A549 (cell line): ENCODE data around the gene GREB1. TPM values are rescaled to one million over a fixed set of nuclear protein-coding genes. Genes with fewer than 3 reads are reported as not detected.
"Not testable (repeated sequence)": the region's sequence is repeated elsewhere in the genome, so short reads cannot be mapped to it uniquely, and the experiment has no call there.

ENCODE experiments used
- ATAC-seq, 2 experiments: fragments of 200-7000 bp in 1 of 2; fragments of >200 bp in 1 of 2; cut with Nextera tagmentation in 1 of 2; cut with Tn5 transposase in 1 of 2; 3 replicates each; pipeline versions ENCODE4 v1.8.0 to v1.9.1; 2018 to 2020; ENCODE audit warnings: mild to moderate bottlenecking in 1 of 2, moderate library complexity in 1 of 2
- CTCF ChIA-PET: fragments of 300-600 bp; sonication (Branson Sonifier 250); formaldehyde crosslinking; extraction: SDS; loops from one replicate; lab custom pipeline; 2021; ENCODE audit warnings: antibody characterized with exemption, inconsistent platforms; lab: Yijun Ruan, JAX
- POLR2A ChIA-PET: fragments of 350-600 bp; formaldehyde crosslinking; extraction: SDS; loops from one replicate; lab custom pipeline; 2021; ENCODE audit warnings: antibody characterized with exemption, inconsistent platforms; lab: Yijun Ruan, JAX
- DNase-seq, 2 experiments: peaks; one replicate each; pipeline versions ENCODE4 v3.0.0 to v3.0.0-alpha.2; 2011 to 2016; ENCODE audit warnings: low read depth in 1 of 2, low spot score in 1 of 2
- FAIRE-seq: peaks from 2 replicates; lab custom pipeline; 2011; peaks lifted over from hg19 to GRCh38; lab: Jason Lieb, UNC
- H3K27ac ChIP-seq, 2 experiments: fragments of >200 bp; sonication (Bioruptor Twin); formaldehyde crosslinking; 3 replicates each; pipeline ENCODE4 v1.5.1; 2016 to 2017
- H3K4me1 ChIP-seq: fragments of >200 bp; sonication (Bioruptor Twin); formaldehyde crosslinking; 3 replicates; pipeline ENCODE4 v1.6.1; 2016
- H3K4me2 ChIP-seq: fragments of >200 bp; sonication (Bioruptor Twin); formaldehyde crosslinking; 3 replicates; pipeline ENCODE4 v1.6.1; 2016
- H3K4me3 ChIP-seq: fragments of >200 bp; sonication (Bioruptor Twin); formaldehyde crosslinking; 3 replicates; pipeline ENCODE4 v1.5.1; 2016
- H3K9me3 ChIP-seq: fragments of >200 bp; sonication (Bioruptor Twin); formaldehyde crosslinking; 3 replicates; pipeline ENCODE4 v1.6.1; 2016
- CBX8 ChIP-seq: fragments of 200-600 bp; sonication (generic); IDR thresholded peaks from 2 replicates; pipeline ENCODE4 v1.6.1; 2016
- CEBPB ChIP-seq, 2 experiments: fragments of >200 bp in 1 of 2; sonication (Bioruptor Twin) in 1 of 2; formaldehyde crosslinking in 1 of 2; IDR thresholded peaks; 2 replicates each; pipeline ENCODE4 v1.6.1; 2012 to 2016
- ELK1 ChIP-seq: fragments of 150-350 bp; IDR thresholded peaks from 2 replicates; pipeline ENCODE4 v1.6.1; 2014; ENCODE audit warnings: low read depth, mild to moderate bottlenecking, low read length
- FOSB ChIP-seq: fragments of 250-450 bp; sonication (Bioruptor Pico); IDR thresholded peaks from 2 replicates; pipeline ENCODE4 v1.5.0; 2020; ENCODE audit warnings: mild to moderate bottlenecking, moderate library complexity
- FOXS1 ChIP-seq: fragments of 250-450 bp; sonication (Bioruptor Pico); IDR thresholded peaks from 2 replicates; pipeline ENCODE4 v1.5.0; 2020; ENCODE audit warnings: mild to moderate bottlenecking, moderate library complexity
- HES2 ChIP-seq: fragments of >200 bp; sonication (Bioruptor Twin); formaldehyde crosslinking; IDR thresholded peaks from 2 replicates; pipeline ENCODE4 v1.6.1; 2016
- HOXB5 ChIP-seq: fragments of 250-450 bp; sonication (Bioruptor Pico); IDR thresholded peaks from 2 replicates; pipeline ENCODE4 v1.5.0; 2020; ENCODE audit warnings: mild to moderate bottlenecking, moderate library complexity
- JUNB ChIP-seq: fragments of >200 bp; sonication (Bioruptor Twin); formaldehyde crosslinking; IDR thresholded peaks from 2 replicates; pipeline ENCODE4 v1.6.1; 2016
- NPAS2 ChIP-seq: fragments of 250-450 bp; sonication (Bioruptor Pico); IDR thresholded peaks from 2 replicates; pipeline ENCODE4 v1.8.0; 2022; ENCODE audit warnings: mild to moderate bottlenecking, moderate library complexity, borderline replicate concordance
- NR3C1 ChIP-seq: fragments of >200 bp; sonication (Bioruptor Twin); formaldehyde crosslinking; IDR thresholded peaks from 3 replicates; pipeline ENCODE4 v1.6.1; 2017
- RAD21 ChIP-seq, 2 experiments: fragments of >200 bp in 1 of 2; sonication (Bioruptor Twin) in 1 of 2; formaldehyde crosslinking in 1 of 2; IDR thresholded peaks in 1 of 2; conservative IDR thresholded peaks in 1 of 2; 2 replicates in 1 of 2; 3 replicates in 1 of 2; pipeline ENCODE4 v1.6.1; 2012 to 2018; ENCODE audit warnings: inconsistent platforms in 1 of 2
- REST ChIP-seq: fragments of 200-600 bp; sonication (generic); IDR thresholded peaks from 2 replicates; pipeline ENCODE4 v1.6.1; 2016; ENCODE audit warnings: antibody characterized with exemption, mild to moderate bottlenecking, moderate library complexity
- RFX5 ChIP-seq: fragments of 450-650 bp; IDR thresholded peaks from 2 replicates; pipeline ENCODE4 v1.7.1; 2014; ENCODE audit warnings: antibody characterized with exemption, mild to moderate bottlenecking, moderate library complexity
- RNF2 ChIP-seq: fragments of 200-600 bp; sonication (generic); IDR thresholded peaks from 2 replicates; pipeline ENCODE4 v1.6.1; 2016; ENCODE audit warnings: low read depth, mild to moderate bottlenecking, antibody characterized with exemption, moderate library complexity, borderline replicate concordance
- USF2 ChIP-seq: fragments of 450-650 bp; IDR thresholded peaks from 2 replicates; pipeline ENCODE4 v1.6.1; 2014; ENCODE audit warnings: antibody characterized with exemption
- ZC3H11A ChIP-seq: fragments of 450-650 bp; IDR thresholded peaks from 2 replicates; pipeline ENCODE4 v1.6.1; 2014; ENCODE audit warnings: antibody characterized with exemption, mild to moderate bottlenecking
- ZFP36 ChIP-seq: fragments of 450-650 bp; IDR thresholded peaks from 2 replicates; pipeline ENCODE4 v1.6.1; 2014; ENCODE audit warnings: borderline replicate concordance; ENCODE audit not compliant: partially characterized antibody
- ZNF302 ChIP-seq: fragments of 250-450 bp; sonication (Bioruptor Pico); IDR thresholded peaks from 2 replicates; pipeline ENCODE4 v1.9.0; 2021; ENCODE audit warnings: inconsistent platforms, mild to moderate bottlenecking, moderate library complexity
- ZSCAN20 ChIP-seq: fragments of 250-450 bp; sonication (Bioruptor Pico); IDR thresholded peaks from 2 replicates; pipeline ENCODE4 v1.8.0; 2022; ENCODE audit warnings: mild to moderate bottlenecking, moderate library complexity
- whole genome bisulfite sequencing: methylation state at CpG from one replicate; pipeline ENCODE4 v1.1.6; 2017; ENCODE audit errors: missing lambda C conversion rate; 5-methylcytosine and 5-hydroxymethylcytosine counted together
- polyA plus RNA-seq, 4 experiments: library from polyadenylated mRNA; depleted of rRNA in 3 of 4; stranded (reverse); fragments of >200 nt; fragmentation: RNase III in 1 of 4; extraction: RNeasy Plus Mini Kit Qiagen cat#74134 plus additional on column Dnase treatment in 1 of 4; gene quantifications; 2 replicates in 3 of 4; 3 replicates in 1 of 4; pipeline ENCODE4 v1.2.3, GENCODE V29; 2011 to 2017

The GREB1 gene
- polyA plus RNA-seq, 2 of the 4 experiments (the other 2 are of a cell fraction) = 1.1 to 1.3 TPM

- TF ChIP-seq ZNF302 (CRISPR knock-in tag) = no peak
- no peak for TF ChIP-seq ELK1
- no peak for TF ChIP-seq FOSB (CRISPR knock-in tag)
- TF ChIP-seq FOXS1 (CRISPR knock-in tag) = no peak
- no peak for TF ChIP-seq NR3C1
- TF ChIP-seq NPAS2 (CRISPR knock-in tag) = no peak
- no peak for TF ChIP-seq RFX5
- Histone ChIP-seq H3K9me3 (peaks cover 27% of the 10 kb centered on the region), H3K27ac (no peak overlapping the region), H3K4me2 (no peak overlapping the region), H3K4me1 (no peaks in the 10 kb centered on the region), H3K4me3 (no peak overlapping the region)
- no peak for FAIRE-seq
- ChIA-PET CTCF (interaction anchor here (1.8 to 1.9 kb wide), 2 partner anchors 23 to 76 kb away, joined by 5 to 6 read pairs; no protein-coding TSS in a partner anchor), POLR2A (no interaction called here)
- 41% methylated on average over 11 of the region's 11 CpGs for WGBS
- ATAC-seq = peak in 1 of 2 experiments; percentile 8; a peak in 2 of 6 replicates
- DNase-seq = no peak
Measured at GRCh38 chr2:11659115-11659475, 125.2 kb downstream of the GREB1 start.

GRCh38 chr2:11659851-11660250 is 126.0 kb downstream of the GREB1 start:
- Histone ChIP-seq H3K4me1 (no peaks in the 10 kb centered on the region), H3K9me3 (peaks cover 27% of the 10 kb centered on the region), H3K4me3 (no peak overlapping the region), H3K4me2 (no peak overlapping the region), H3K27ac (no peak overlapping the region)
- no peak for FAIRE-seq
- 75% methylated on average over 10 of the region's 10 CpGs for WGBS
- no peak for DNase-seq
- peak in 1 of 2 experiments; percentile 31; a peak in 1 of 6 replicates for ATAC-seq
- CTCF ChIA-PET = interaction anchor here (1.8 kb wide), 1 partner anchor 77 kb away, joined by 6 read pairs; no protein-coding TSS in a partner anchor
- POLR2A ChIA-PET = no interaction called here
- TF ChIP-seq ZFP36 = no peak
- no peak for TF ChIP-seq ZC3H11A
- no peak for TF ChIP-seq RNF2
- TF ChIP-seq HOXB5 (CRISPR knock-in tag) = no peak
- TF ChIP-seq JUNB = no peak
- no peak for TF ChIP-seq CBX8
- no peak for TF ChIP-seq HES2
- TF ChIP-seq ZSCAN20 (CRISPR knock-in tag) = no peak
- no peak for TF ChIP-seq CEBPB (IDR thresholded peaks at IDR 0.05)
- TF ChIP-seq USF2 = no peak
- TF ChIP-seq REST = no peak
- TF ChIP-seq RAD21 (conservative IDR thresholded peaks at IDR 0.05 in 1 of 2, IDR thresholded peaks at IDR 0.05 in 1 of 2) = no peak

GRCh38 chr2:11660396-11660795 is 126.6 kb downstream of the GREB1 start:
- POLR2A ChIA-PET, CTCF ChIA-PET, FAIRE-seq, H3K4me1 ChIP-seq, H3K4me2 ChIP-seq, H3K27ac ChIP-seq, H3K4me3 ChIP-seq, DNase-seq, ATAC-seq: not testable (repeated sequence)
- WGBS = 4% methylated on average over 2 of the region's 2 CpGs
- H3K9me3 ChIP-seq = peaks cover 27% of the 10 kb centered on the region
